WTC11 (cell line): ENCODE measurements around the gene THSD4. TPM values are rescaled to one million over a fixed set of nuclear protein-coding genes. Genes with fewer than 3 reads are reported as not detected.
A peak's percentile ranks its signal among the peaks of the same experiment; 100 is the strongest.

Experiments
- ATAC-seq: fragments of 200-7000 bp; cut with Tn5 transposase; 2 replicates; pipeline ENCODE4 v1.10.0; 2021; ENCODE audit warnings: mild to moderate bottlenecking, moderate library complexity
- CTCF ChIA-PET: fragments of 300-600 bp; sonication (Branson Sonifier 250); formaldehyde crosslinking; loops from one replicate; lab custom pipeline; 2021; ENCODE audit warnings: antibody characterized with exemption; lab: Charles Lee
- POLR2A ChIA-PET: fragments of 350-600 bp; sonication (Branson Sonifier 250); formaldehyde crosslinking; loops from one replicate; lab custom pipeline; 2021; ENCODE audit warnings: antibody characterized with exemption; lab: Charles Lee
- DNase-seq: peaks from one replicate; pipeline ENCODE4 v3.0.0; 2021; ENCODE audit warnings: low spot score
- H3K27ac Mint-ChIP-seq: 2 replicates; pipeline ENCODE4 v1.8.0; 2021; ENCODE audit warnings: mixed read lengths
- H3K27me3 Mint-ChIP-seq: 2 replicates; pipeline ENCODE4 v1.8.0; 2021; ENCODE audit warnings: low read depth, mild to moderate bottlenecking, moderate library complexity, mixed read lengths
- H3K36me3 Mint-ChIP-seq: 2 replicates; pipeline ENCODE4 v1.8.0; 2021; ENCODE audit warnings: mixed read lengths
- H3K4me1 Mint-ChIP-seq: 2 replicates; pipeline ENCODE4 v1.8.0; 2022; ENCODE audit warnings: mixed read lengths
- H3K4me3 Mint-ChIP-seq: 2 replicates; pipeline ENCODE4 v1.8.0; 2021; ENCODE audit warnings: mild to moderate bottlenecking, moderate library complexity, mixed read lengths
- H3K9me3 Mint-ChIP-seq: 2 replicates; pipeline ENCODE4 v1.8.0; 2021; ENCODE audit warnings: mixed read lengths
- AFF4 ChIP-seq: sonication (generic); formaldehyde crosslinking; IDR thresholded peaks from 2 replicates; pipeline ENCODE4 v1.8.1; 2023; ENCODE audit warnings: mild to moderate bottlenecking, missing genetic modification reagents, borderline replicate concordance
- ATF1 ChIP-seq: sonication (generic); formaldehyde crosslinking; IDR thresholded peaks from 2 replicates; pipeline ENCODE4 v1.8.1; 2023; ENCODE audit warnings: mild to moderate bottlenecking, moderate library complexity, missing genetic modification reagents
- ATF2 ChIP-seq: sonication (generic); formaldehyde crosslinking; IDR thresholded peaks from 2 replicates; pipeline ENCODE4 v1.8.1; 2022; ENCODE audit warnings: low read depth, missing genetic modification reagents, borderline replicate concordance
- CTCF ChIP-seq: fragments of 200-600 bp; IDR thresholded peaks from 2 replicates; pipeline ENCODE4 v1.8.0; 2022; ENCODE audit warnings: antibody characterized with exemption
- E2F5 ChIP-seq: sonication (generic); formaldehyde crosslinking; IDR thresholded peaks from 2 replicates; pipeline ENCODE4 v1.8.1; 2022; ENCODE audit warnings: mild to moderate bottlenecking, moderate library complexity, missing genetic modification reagents
- ETV6 ChIP-seq: sonication (generic); formaldehyde crosslinking; IDR thresholded peaks from 2 replicates; pipeline ENCODE4 v1.8.1; 2022; ENCODE audit warnings: mild to moderate bottlenecking, missing genetic modification reagents
- FOXP1 ChIP-seq: sonication (generic); formaldehyde crosslinking; IDR thresholded peaks from 2 replicates; pipeline ENCODE4 v1.8.0; 2022; ENCODE audit warnings: missing genetic modification reagents, mild to moderate bottlenecking, moderate library complexity, borderline replicate concordance
- FOXP4 ChIP-seq: sonication (generic); formaldehyde crosslinking; IDR thresholded peaks from 2 replicates; pipeline ENCODE4 v1.8.0; 2022; ENCODE audit warnings: mild to moderate bottlenecking, missing genetic modification reagents
- GABPB1 ChIP-seq: sonication (generic); formaldehyde crosslinking; IDR thresholded peaks from 2 replicates; pipeline ENCODE4 v1.8.1; 2023; ENCODE audit warnings: mild to moderate bottlenecking, missing genetic modification reagents
- GTF2I ChIP-seq: fragments of 250-450 bp; sonication (Bioruptor Pico); conservative IDR thresholded peaks from 2 replicates; pipeline ENCODE4 v1.4.0; 2021; ENCODE audit warnings: mild to moderate bottlenecking
- MYBL2 ChIP-seq: sonication (generic); formaldehyde crosslinking; IDR thresholded peaks from 2 replicates; pipeline ENCODE4 v1.8.1; 2023; ENCODE audit warnings: mild to moderate bottlenecking, moderate library complexity, missing genetic modification reagents
- NFATC4 ChIP-seq: fragments of 250-450 bp; sonication (Bioruptor Pico); IDR thresholded peaks from 2 replicates; pipeline ENCODE4 v1.9.0; 2021; ENCODE audit warnings: mild to moderate bottlenecking
- NR3C1 ChIP-seq: sonication (generic); formaldehyde crosslinking; conservative IDR thresholded peaks from 2 replicates; pipeline ENCODE4 v1.8.1; 2023; ENCODE audit warnings: low read depth, mild to moderate bottlenecking, missing genetic modification reagents
- PRRX2 ChIP-seq: fragments of 250-450 bp; sonication (Bioruptor Pico); IDR thresholded peaks from 2 replicates; pipeline ENCODE4 v1.8.0; 2021; ENCODE audit warnings: mild to moderate bottlenecking
- SMAD3 ChIP-seq: sonication (generic); formaldehyde crosslinking; IDR thresholded peaks from 2 replicates; pipeline ENCODE4 v1.8.0; 2022; ENCODE audit warnings: missing genetic modification reagents, mild to moderate bottlenecking, borderline replicate concordance
- SP1 ChIP-seq: sonication (generic); formaldehyde crosslinking; conservative IDR thresholded peaks from 2 replicates; pipeline ENCODE4 v1.8.1; 2022; ENCODE audit warnings: missing genetic modification reagents
- TEAD4 ChIP-seq: sonication (generic); formaldehyde crosslinking; IDR thresholded peaks from 2 replicates; pipeline ENCODE4 v1.8.0; 2022; ENCODE audit warnings: mild to moderate bottlenecking, missing genetic modification reagents
- ZBTB21 ChIP-seq: sonication (generic); formaldehyde crosslinking; IDR thresholded peaks from 2 replicates; pipeline ENCODE4 v1.8.1; 2023; ENCODE audit warnings: mild to moderate bottlenecking, missing genetic modification reagents, borderline replicate concordance
- ZNF219 ChIP-seq: sonication (generic); formaldehyde crosslinking; IDR thresholded peaks from 2 replicates; pipeline ENCODE4 v1.8.0; 2023; ENCODE audit warnings: missing genetic modification reagents, mild to moderate bottlenecking, borderline replicate concordance
- ZNF317 ChIP-seq: sonication (generic); formaldehyde crosslinking; IDR thresholded peaks from 2 replicates; pipeline ENCODE4 v1.8.1; 2023; ENCODE audit warnings: low read depth, mild to moderate bottlenecking, moderate library complexity, missing genetic modification reagents, borderline replicate concordance
- ZNF416 ChIP-seq: fragments of 250-450 bp; sonication (Bioruptor Pico); IDR thresholded peaks from 2 replicates; pipeline ENCODE4 v1.9.0; 2021; ENCODE audit warnings: mild to moderate bottlenecking, inconsistent platforms
- ZNF423 ChIP-seq: fragments of 250-450 bp; sonication (Bioruptor Pico); IDR thresholded peaks from 2 replicates; pipeline ENCODE4 v2.1.2; 2022; ENCODE audit warnings: mild to moderate bottlenecking, moderate library complexity
- ZNF425 ChIP-seq: fragments of 250-450 bp; sonication (Bioruptor Pico); conservative IDR thresholded peaks from 2 replicates; pipeline ENCODE4 v1.9.0; 2021; ENCODE audit warnings: mild to moderate bottlenecking
- total RNA-seq: library from RNA; stranded (reverse); gene quantifications from 3 replicates; pipeline ENCODE4 v1.2.3, GENCODE V29; 2021

THSD4 gene
- total RNA-seq, 1 experiment from 2014 or later: 7.8 TPM

- no peak for DNase-seq
- no peak for ATAC-seq
- TF ChIP-seq ETV6 (CRISPR knock-in tag) (no peak), TEAD4 (CRISPR knock-in tag) (no peak), FOXP1 (CRISPR knock-in tag) (no peak), ZNF219 (CRISPR knock-in tag) (no peak), NR3C1 (CRISPR knock-in tag) (no peak), FOXP4 (no peak), E2F5 (no peak), SP1 (CRISPR knock-in tag) (no peak), GTF2I (CRISPR knock-in tag) (no peak), NFATC4 (CRISPR knock-in tag) (no peak), SMAD3 (CRISPR knock-in tag) (no peak), GABPB1 (CRISPR knock-in tag) (no peak), AFF4 (CRISPR knock-in tag) (no peak), PRRX2 (CRISPR knock-in tag) (no peak)
- peak overlapping the region; percentile 35; the same call in 1 of the 2 replicates for H3K27ac Mint-ChIP-seq
- peaks cover 11% of the 10 kb centered on the region for H3K9me3 Mint-ChIP-seq
- peaks cover 2% of the 10 kb centered on the region for H3K4me1 Mint-ChIP-seq
- ChIA-PET CTCF (interaction anchor here (0.6 to 1.1 kb wide), 3 partner anchors 83 to 367 kb away, joined by 3 to 4 read pairs (median 3); no protein-coding TSS in a partner anchor), POLR2A (no interaction called here)
- H3K4me3 Mint-ChIP-seq: no peak overlapping the region
- no peaks in the 10 kb centered on the region; the same call in 1 of the 2 replicates for H3K36me3 Mint-ChIP-seq
- no peaks in the 10 kb centered on the region for H3K27me3 Mint-ChIP-seq
These were observed 545.2 kb downstream of the THSD4 start for GRCh38 chr15:71660501-71660900.

- no peak overlapping the region for H3K27ac Mint-ChIP-seq
- no peak overlapping the region for H3K4me3 Mint-ChIP-seq
- peaks cover 2% of the 10 kb centered on the region for H3K4me1 Mint-ChIP-seq
- DNase-seq (no peak), ATAC-seq (no peak)
- H3K27me3 Mint-ChIP-seq: no peaks in the 10 kb centered on the region
- no peaks in the 10 kb centered on the region; the same call in 1 of the 2 replicates for H3K36me3 Mint-ChIP-seq
- POLR2A ChIA-PET: interaction anchor here (1.0 kb wide), 1 partner anchor 59 kb away, joined by 3 read pairs; no protein-coding TSS in a partner anchor
- CTCF ChIA-PET: interaction anchor here (1.5 kb wide), 1 partner anchor 82 kb away, joined by 3 read pairs; no protein-coding TSS in a partner anchor
- peaks cover 18% of the 10 kb centered on the region for H3K9me3 Mint-ChIP-seq
- TF ChIP-seq CTCF: no peak
- TF ChIP-seq E2F5: no peak
- no peak for TF ChIP-seq ZNF317 (CRISPR knock-in tag)
- TF ChIP-seq ATF1: no peak
- TF ChIP-seq ATF2: no peak
- no peak for TF ChIP-seq ZNF425 (CRISPR knock-in tag)
- TF ChIP-seq ZBTB21: no peak
- TF ChIP-seq MYBL2 (CRISPR knock-in tag): no peak
- no peak for TF ChIP-seq ZNF416 (CRISPR knock-in tag)
- TF ChIP-seq ZNF423 (CRISPR knock-in tag): no peak
These were observed 547.0 kb downstream of the THSD4 start for GRCh38 chr15:71662306-71662705.
